Measurements from ENCODE around the gene ZHX3. TPM values are rescaled to one million over a fixed set of nuclear protein-coding genes. Genes with fewer than 3 reads are reported as not detected.

Gene ZHX3
- total RNA-seq, 2 experiments from 2014 or later, result 11.9 to 15.0 TPM

- CTCF ChIA-PET, result interaction anchor here (1.2 to 13.3 kb wide), 4 partner anchors 11 to 180 kb away, joined by 3 to 347 read pairs (median 45); partner anchors contain the start of gene PLCG1
- DNase-seq (no peak), ATAC-seq (no peak)
- Mint-ChIP-seq H3K36me3 (ENCODE audit: low read depth) (peaks cover 88% of the 10 kb centered on the region), H3K9me3 (ENCODE audit: insufficient read depth) (no peaks in the 10 kb centered on the region), H3K27me3 (ENCODE audit: low read depth) (no peaks in the 10 kb centered on the region), H3K27ac (peak overlapping the region; percentile 100), H3K4me1 (ENCODE audit: low read depth) (peaks cover 93% of the 10 kb centered on the region), H3K4me3 (no peak overlapping the region)
- POLR2A ChIA-PET, result interaction anchor here (12.6 kb wide), 1 partner anchor 19 kb away, joined by 343 read pairs; the partner anchor contains the start of gene PLCG1
Measured at GRCh38 chr20:41159547-41159946, 158.0 kb downstream of the ZHX3 start.

- Mint-ChIP-seq H3K27me3 (ENCODE audit: low read depth) (no peaks in the 10 kb centered on the region), H3K4me3 (peak overlapping the region; percentile 89), H3K9me3 (ENCODE audit: insufficient read depth) (no peaks in the 10 kb centered on the region), H3K36me3 (ENCODE audit: low read depth) (peaks cover 82% of the 10 kb centered on the region), H3K4me1 (ENCODE audit: low read depth) (peaks cover 90% of the 10 kb centered on the region), H3K27ac (peak overlapping the region; percentile 100)
- ATAC-seq (no peak), DNase-seq (no peak)
- CTCF ChIA-PET, result interaction anchor here (0.6 to 13.3 kb wide), 13 partner anchors 9 to 477 kb away, joined by 3 to 347 read pairs (median 7); partner anchors contain the start of genes LPIN3 and PLCG1
- POLR2A ChIA-PET, result interaction anchor here (1.0 to 12.6 kb wide), 7 partner anchors 9 to 171 kb away, joined by 3 to 343 read pairs (median 7); partner anchors contain the start of gene PLCG1
Measured at GRCh38 chr20:41158082-41158625, 159.4 kb downstream of the ZHX3 start.

GRCh38 chr20:41155261-41155660, 162.3 kb downstream of the ZHX3 start:
- no peaks in the 10 kb centered on the region for H3K9me3 Mint-ChIP-seq (ENCODE audit: insufficient read depth)
- CTCF ChIA-PET, result interaction anchor here (0.7 to 13.3 kb wide), 7 partner anchors 15 to 189 kb away, joined by 3 to 347 read pairs (median 3); partner anchors contain the start of gene PLCG1
- H3K27me3 Mint-ChIP-seq (ENCODE audit: low read depth), result no peaks in the 10 kb centered on the region
- H3K4me1 Mint-ChIP-seq (ENCODE audit: low read depth), result peaks cover 96% of the 10 kb centered on the region
- DNase-seq, result no peak
- H3K36me3 Mint-ChIP-seq (ENCODE audit: low read depth), result peaks cover 82% of the 10 kb centered on the region
- peak overlapping the region; percentile 89 for H3K4me3 Mint-ChIP-seq
- ATAC-seq, result no peak
- POLR2A ChIA-PET, result interaction anchor here (12.6 kb wide), 1 partner anchor 15 kb away, joined by 343 read pairs; the partner anchor contains the start of gene PLCG1
- H3K27ac Mint-ChIP-seq, result peak overlapping the region; percentile 100

- POLR2A ChIA-PET, result interaction anchor here (12.6 kb wide), 1 partner anchor 14 kb away, joined by 343 read pairs; the partner anchor contains the start of gene PLCG1
- CTCF ChIA-PET, result interaction anchor here (0.7 to 13.3 kb wide), 6 partner anchors 15 to 188 kb away, joined by 3 to 347 read pairs (median 4); partner anchors contain the start of gene PLCG1
- ATAC-seq (no peak), DNase-seq (no peak)
- Mint-ChIP-seq H3K4me1 (ENCODE audit: low read depth) (peaks cover 94% of the 10 kb centered on the region), H3K27ac (peak overlapping the region; percentile 100), H3K9me3 (ENCODE audit: insufficient read depth) (no peaks in the 10 kb centered on the region), H3K4me3 (peak overlapping the region; percentile 61), H3K27me3 (ENCODE audit: low read depth) (no peaks in the 10 kb centered on the region), H3K36me3 (ENCODE audit: low read depth) (peaks cover 77% of the 10 kb centered on the region)
Measured at GRCh38 chr20:41154436-41155176, 162.9 kb downstream of the ZHX3 start.

- Mint-ChIP-seq H3K36me3 (ENCODE audit: low read depth) (peaks cover 74% of the 10 kb centered on the region), H3K27ac (peak overlapping the region; percentile 85), H3K9me3 (ENCODE audit: insufficient read depth) (no peaks in the 10 kb centered on the region), H3K4me3 (peak overlapping the region; percentile 44), H3K4me1 (ENCODE audit: low read depth) (peaks cover 94% of the 10 kb centered on the region), H3K27me3 (ENCODE audit: low read depth) (no peaks in the 10 kb centered on the region)
- ATAC-seq (no peak), DNase-seq (no peak)
- CTCF ChIA-PET, result interaction anchor here (0.7 to 13.3 kb wide), 4 partner anchors 12 to 162 kb away, joined by 3 to 347 read pairs (median 3); partner anchors contain the start of gene PLCG1
- POLR2A ChIA-PET, result interaction anchor here (0.7 to 12.6 kb wide), 3 partner anchors 12 to 463 kb away, joined by 3 to 343 read pairs (median 3); partner anchors contain the start of gene PLCG1
Measured at GRCh38 chr20:41152108-41152757, 165.3 kb downstream of the ZHX3 start.

- CTCF ChIA-PET, result interaction anchor here (1.5 to 13.3 kb wide), 2 partner anchors 11 to 19 kb away, joined by 3 to 347 read pairs; partner anchors contain the start of gene PLCG1
- ATAC-seq, result peak; percentile 4
- H3K36me3 Mint-ChIP-seq (ENCODE audit: low read depth), result peaks cover 79% of the 10 kb centered on the region
Measured at GRCh38 chr20:41151134-41151869, 166.2 kb downstream of the ZHX3 start.

GRCh38 chr20:41150664-41151063, 166.9 kb downstream of the ZHX3 start:
- Mint-ChIP-seq H3K4me3 (peak overlapping the region; percentile 51), H3K4me1 (ENCODE audit: low read depth) (peaks cover 94% of the 10 kb centered on the region), H3K36me3 (ENCODE audit: low read depth) (peaks cover 81% of the 10 kb centered on the region), H3K9me3 (ENCODE audit: insufficient read depth) (no peaks in the 10 kb centered on the region), H3K27me3 (ENCODE audit: low read depth) (no peaks in the 10 kb centered on the region), H3K27ac (peak overlapping the region; percentile 88)
- ATAC-seq (peak; percentile 65), DNase-seq (no peak)
- CTCF ChIA-PET, result interaction anchor here (0.7 to 13.3 kb wide), 3 partner anchors 11 to 189 kb away, joined by 3 to 347 read pairs (median 3); partner anchors contain the start of gene PLCG1
- POLR2A ChIA-PET, result interaction anchor here (12.6 kb wide), 1 partner anchor 10 kb away, joined by 343 read pairs; the partner anchor contains the start of gene PLCG1

More at GRCh38 chr20:41151134-41151869, 166.2 kb downstream of the ZHX3 start:
- peak overlapping the region; percentile 88 for H3K27ac Mint-ChIP-seq
- no peaks in the 10 kb centered on the region for H3K27me3 Mint-ChIP-seq (ENCODE audit: low read depth)
- DNase-seq, result no peak
- POLR2A ChIA-PET, result interaction anchor here (0.7 to 12.6 kb wide), 2 partner anchors 11 to 462 kb away, joined by 3 to 343 read pairs; partner anchors contain the start of gene PLCG1
- peaks cover 94% of the 10 kb centered on the region for H3K4me1 Mint-ChIP-seq (ENCODE audit: low read depth)
- H3K9me3 Mint-ChIP-seq (ENCODE audit: insufficient read depth), result no peaks in the 10 kb centered on the region
- peak overlapping the region; percentile 51 for H3K4me3 Mint-ChIP-seq

GRCh38 chr20:41148942-41149341, 168.6 kb downstream of the ZHX3 start:
- POLR2A ChIA-PET, result interaction anchor here (1.0 to 12.6 kb wide), 3 partner anchors 8 to 93 kb away, joined by 3 to 343 read pairs (median 5); partner anchors contain the start of gene PLCG1
- no peaks in the 10 kb centered on the region for H3K9me3 Mint-ChIP-seq (ENCODE audit: insufficient read depth)
- CTCF ChIA-PET, result interaction anchor here (0.6 to 13.3 kb wide), 4 partner anchors 9 to 53 kb away, joined by 3 to 347 read pairs (median 7); partner anchors contain the start of gene PLCG1

GRCh38 chr20:41147767-41148191, 169.8 kb downstream of the ZHX3 start:
- ATAC-seq (no peak), DNase-seq (no peak)
- peak overlapping the region; percentile 80 for H3K27ac Mint-ChIP-seq
- POLR2A ChIA-PET, result interaction anchor here (15.3 kb wide), 1 partner anchor 8 kb away, joined by 343 read pairs; no protein-coding TSS in a partner anchor
- H3K27me3 Mint-ChIP-seq (ENCODE audit: low read depth), result no peaks in the 10 kb centered on the region
- H3K4me1 Mint-ChIP-seq (ENCODE audit: low read depth), result peaks cover 99% of the 10 kb centered on the region
- CTCF ChIA-PET, result interaction anchor here (1.1 to 16.0 kb wide), 5 partner anchors 7 to 192 kb away, joined by 4 to 347 read pairs (median 5); partner anchors contain the start of gene LPIN3
- peaks cover 82% of the 10 kb centered on the region for H3K36me3 Mint-ChIP-seq (ENCODE audit: low read depth)
- H3K4me3 Mint-ChIP-seq, result peak overlapping the region; percentile 26
- no peaks in the 10 kb centered on the region for H3K9me3 Mint-ChIP-seq (ENCODE audit: insufficient read depth)

More at GRCh38 chr20:41148942-41149341, 168.6 kb downstream of the ZHX3 start:
- Mint-ChIP-seq H3K4me3 (no peak overlapping the region), H3K27me3 (ENCODE audit: low read depth) (no peaks in the 10 kb centered on the region), H3K27ac (peak overlapping the region; percentile 81), H3K36me3 (ENCODE audit: low read depth) (peaks cover 80% of the 10 kb centered on the region), H3K4me1 (ENCODE audit: low read depth) (peaks cover 94% of the 10 kb centered on the region)
- DNase-seq, result no peak
- no peak for ATAC-seq
